Measurements from ENCODE around the gene TMEM33.

DNA sequence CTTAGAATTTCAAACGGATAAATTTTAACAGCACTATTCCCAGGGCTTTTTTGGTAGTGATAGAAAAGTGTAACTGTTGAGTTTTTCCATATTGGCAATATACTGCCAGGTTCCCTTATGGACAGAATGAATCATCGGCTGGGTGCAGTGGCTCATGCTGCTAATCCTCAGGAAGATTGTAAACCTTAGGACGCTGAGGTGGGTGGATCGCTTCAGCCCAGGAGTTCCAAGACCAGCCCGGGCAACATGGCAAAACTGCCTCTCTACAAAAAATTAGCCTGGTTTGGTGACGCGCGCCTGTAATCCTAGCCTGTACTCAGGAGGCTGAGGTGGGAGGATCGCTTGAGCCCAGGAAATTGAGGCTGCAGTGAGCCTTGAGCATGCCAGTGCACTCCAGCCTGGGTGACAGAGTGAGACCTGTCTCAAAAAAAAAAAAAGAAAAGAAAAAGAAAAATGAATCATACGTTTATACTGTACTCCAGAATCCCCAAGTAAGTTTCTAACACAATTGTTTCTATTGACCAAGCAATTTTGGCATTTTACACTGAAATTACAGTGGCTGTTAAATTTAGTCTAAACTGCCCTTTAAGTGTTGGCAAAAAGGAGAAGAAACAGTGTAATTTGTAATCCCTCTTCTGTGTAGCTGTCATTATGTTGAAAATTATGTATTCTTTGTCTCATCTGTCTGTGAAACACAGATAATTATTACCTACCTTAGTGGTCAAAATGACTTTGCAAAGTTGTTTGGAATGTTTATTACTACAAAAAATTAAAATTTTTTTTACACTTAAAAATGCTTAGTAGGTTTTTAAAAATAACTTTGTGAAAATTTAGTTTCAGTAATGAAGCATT lies 56.9 kb downstream of the TMEM33 start:
- no peak for TF ChIP-seq EZH2 (IDR thresholded peaks at IDR 0.05; ENCODE audit: low read depth, low read length, severe bottlenecking)
- 0 out of 3 replicates have a peak, but pooled peaks of 1 of the 2 experiments have one; percentile 17 for TF ChIP-seq POLR2A (IDR thresholded peaks at IDR 0.05; ENCODE audit: control extremely low read depth in 1 of 2, low read depth in 2 of 2, low read length in 2 of 2)
- TF ChIP-seq, protein P1, sequence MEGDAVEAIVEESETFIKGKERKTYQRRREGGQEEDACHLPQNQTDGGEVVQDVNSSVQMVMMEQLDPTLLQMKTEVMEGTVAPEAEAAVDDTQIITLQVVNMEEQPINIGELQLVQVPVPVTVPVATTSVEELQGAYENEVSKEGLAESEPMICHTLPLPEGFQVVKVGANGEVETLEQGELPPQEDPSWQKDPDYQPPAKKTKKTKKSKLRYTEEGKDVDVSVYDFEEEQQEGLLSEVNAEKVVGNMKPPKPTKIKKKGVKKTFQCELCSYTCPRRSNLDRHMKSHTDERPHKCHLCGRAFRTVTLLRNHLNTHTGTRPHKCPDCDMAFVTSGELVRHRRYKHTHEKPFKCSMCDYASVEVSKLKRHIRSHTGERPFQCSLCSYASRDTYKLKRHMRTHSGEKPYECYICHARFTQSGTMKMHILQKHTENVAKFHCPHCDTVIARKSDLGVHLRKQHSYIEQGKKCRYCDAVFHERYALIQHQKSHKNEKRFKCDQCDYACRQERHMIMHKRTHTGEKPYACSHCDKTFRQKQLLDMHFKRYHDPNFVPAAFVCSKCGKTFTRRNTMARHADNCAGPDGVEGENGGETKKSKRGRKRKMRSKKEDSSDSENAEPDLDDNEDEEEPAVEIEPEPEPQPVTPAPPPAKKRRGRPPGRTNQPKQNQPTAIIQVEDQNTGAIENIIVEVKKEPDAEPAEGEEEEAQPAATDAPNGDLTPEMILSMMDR (IDR thresholded peaks at IDR 0.05; ENCODE audit: control extremely low read depth in 1 of 3, insufficient read depth in 1 of 3, low read depth in 1 of 3, low read length in 3 of 3) = no peak
- TF ChIP-seq, protein P2, sequence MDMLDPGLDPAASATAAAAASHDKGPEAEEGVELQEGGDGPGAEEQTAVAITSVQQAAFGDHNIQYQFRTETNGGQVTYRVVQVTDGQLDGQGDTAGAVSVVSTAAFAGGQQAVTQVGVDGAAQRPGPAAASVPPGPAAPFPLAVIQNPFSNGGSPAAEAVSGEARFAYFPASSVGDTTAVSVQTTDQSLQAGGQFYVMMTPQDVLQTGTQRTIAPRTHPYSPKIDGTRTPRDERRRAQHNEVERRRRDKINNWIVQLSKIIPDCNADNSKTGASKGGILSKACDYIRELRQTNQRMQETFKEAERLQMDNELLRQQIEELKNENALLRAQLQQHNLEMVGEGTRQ (IDR thresholded peaks at IDR 0.05; ENCODE audit: low read length) = no peak
- no peak for TF ChIP-seq KDM1A (IDR thresholded peaks at IDR 0.05; ENCODE audit: borderline replicate concordance, low read length)
- TF ChIP-seq TAF7 (optimal IDR thresholded peaks at IDR 0.05; ENCODE audit: borderline replicate concordance, low read depth, low read length) = no peak
- TF ChIP-seq POLR2AphosphoS5 (IDR thresholded peaks at IDR 0.05; ENCODE audit: low read depth, low read length) = no peak
- no peak for TF ChIP-seq CEBPB (IDR thresholded peaks at IDR 0.05; ENCODE audit: low read depth, low read length)
- no peak for TF ChIP-seq EP300 (IDR thresholded peaks at IDR 0.05; ENCODE audit: borderline replicate concordance in 1 of 2, low read depth in 2 of 2, low read length in 2 of 2)

All from H1 (cell line).